NCI-H446 (cell line): Measurements from ENCODE around the gene SCFD2.
"Not testable (repeated sequence)": the region's sequence is repeated elsewhere in the genome, so short reads cannot be mapped to it uniquely, and the experiment has no call there.

Experiments used
- DNase-seq, 2 experiments: peaks; one replicate each; lab custom pipeline; 2025; lab: John Stamatoyannopoulos, UW

Gene SCFD2

GRCh38 chr4:53238352-53238751 lies 127.5 kb downstream of the SCFD2 start:
- DNase-seq: not testable (repeated sequence)

- not testable (repeated sequence) for DNase-seq
These were observed 128.1 kb downstream of the SCFD2 start for GRCh38 chr4:53237811-53238210.

- DNase-seq: not testable (repeated sequence)
These were observed 129.2 kb downstream of the SCFD2 start for GRCh38 chr4:53236624-53237023.

- no peak for DNase-seq
These were observed 130.3 kb downstream of the SCFD2 start for GRCh38 chr4:53235547-53235946.

GRCh38 chr4:53234669-53235068 lies 131.2 kb downstream of the SCFD2 start:
- no peak for DNase-seq

GRCh38 chr4:53234111-53234510 lies 131.8 kb downstream of the SCFD2 start:
- DNase-seq: peak in 1 of 2 experiments; percentile 38

GRCh38 chr4:53233114-53233795 lies 132.6 kb downstream of the SCFD2 start:
- peak in 1 of 2 experiments; percentile 54 for DNase-seq

GRCh38 chr4:53232371-53232770 lies 133.5 kb downstream of the SCFD2 start:
- DNase-seq: no peak

GRCh38 chr4:53228036-53228435 lies 137.8 kb downstream of the SCFD2 start:
- no peak for DNase-seq

GRCh38 chr4:53227451-53227850 lies 138.4 kb downstream of the SCFD2 start:
- no peak for DNase-seq

- no peak for DNase-seq
These were observed 143.9 kb downstream of the SCFD2 start for GRCh38 chr4:53221832-53222480.

GRCh38 chr4:53219148-53219547 lies 146.7 kb downstream of the SCFD2 start:
- not testable (repeated sequence) for DNase-seq

GRCh38 chr4:53208753-53209152 lies 157.1 kb downstream of the SCFD2 start:
- no peak for DNase-seq

GRCh38 chr4:53205970-53206369 lies 159.9 kb downstream of the SCFD2 start:
- DNase-seq: no peak

GRCh38 chr4:53199356-53199755 lies 166.5 kb downstream of the SCFD2 start:
- DNase-seq: no peak

- no peak for DNase-seq
These were observed 168.1 kb downstream of the SCFD2 start for GRCh38 chr4:53197772-53198142.

- peak; percentile 67 to 82 for DNase-seq
These were observed 168.7 kb downstream of the SCFD2 start for GRCh38 chr4:53196882-53197771.

- no peak for DNase-seq
These were observed 169.8 kb downstream of the SCFD2 start for GRCh38 chr4:53195815-53196661.

GRCh38 chr4:53194727-53195126 lies 171.1 kb downstream of the SCFD2 start:
- DNase-seq: no peak

GRCh38 chr4:53193111-53193510 lies 172.8 kb downstream of the SCFD2 start:
- no peak for DNase-seq

- no peak for DNase-seq
These were observed 173.4 kb downstream of the SCFD2 start for GRCh38 chr4:53192496-53192895.

GRCh38 chr4:53191997-53192396 lies 173.9 kb downstream of the SCFD2 start:
- DNase-seq: no peak
